Globus pallidus (tissue), 1 donor: ENCODE results near the gene BOLA2.
"Not testable (repeated sequence)": the region's sequence is repeated elsewhere in the genome, so short reads cannot be mapped to it uniquely, and the experiment has no call there.

ENCODE experiments used
- DNase-seq: peaks from one replicate; pipeline ENCODE4 v3.0.0-alpha.2; 2015; ENCODE audit warnings: low spot score

The BOLA2 gene

DNA sequence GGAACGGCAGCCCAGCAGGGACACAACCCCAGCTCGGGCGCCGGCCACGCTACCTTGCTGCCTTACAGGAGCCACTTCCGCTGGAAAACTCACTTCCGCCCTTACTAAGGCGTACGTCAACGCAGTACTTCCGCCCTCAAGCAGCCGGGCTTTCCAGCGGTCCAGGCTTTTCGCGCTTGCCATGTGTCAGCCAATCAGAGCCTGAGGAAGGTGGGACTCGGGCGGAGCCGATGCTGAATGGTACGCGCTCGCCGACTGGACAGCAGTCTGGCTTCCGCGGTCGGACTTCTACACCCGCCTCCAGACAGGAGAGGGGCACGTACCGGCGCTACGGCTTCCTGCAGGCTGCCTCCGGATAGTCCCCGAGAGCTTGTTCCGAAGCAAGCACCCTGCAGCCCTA, at the start of gene BOLA2, which contains the start of gene SLX1B:
Gene BOLA2, minus strand, starts transcription at position 83 of the 400 bp plus-strand sequence. CDS start 98 bp downstream, outside the sequence.
Gene SLX1B, plus strand, starts transcription at position 265 of the 400 bp plus-strand sequence.
- DNase-seq: not testable (repeated sequence)

DNA sequence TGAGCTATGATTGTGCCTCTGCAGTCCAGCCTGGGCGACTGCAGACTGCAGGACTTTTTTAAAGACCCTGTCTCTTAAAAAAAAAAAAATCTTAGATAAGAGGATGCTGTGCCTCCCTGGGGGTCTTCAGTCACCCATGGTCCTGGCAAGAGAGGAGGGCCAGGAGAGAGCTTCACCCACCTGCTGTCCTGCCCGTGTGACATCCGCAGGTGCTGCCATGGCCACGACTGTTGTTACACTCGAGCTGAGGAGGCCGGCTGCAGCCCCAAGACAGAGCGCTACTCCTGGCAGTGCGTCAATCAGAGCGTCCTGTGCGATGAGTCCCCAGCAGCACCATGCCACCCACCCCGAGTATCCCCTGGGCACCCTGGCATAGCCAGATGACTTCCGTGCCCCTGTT, 28.1 kb upstream of the BOLA2 start:
- DNase-seq: not testable (repeated sequence)

DNA sequence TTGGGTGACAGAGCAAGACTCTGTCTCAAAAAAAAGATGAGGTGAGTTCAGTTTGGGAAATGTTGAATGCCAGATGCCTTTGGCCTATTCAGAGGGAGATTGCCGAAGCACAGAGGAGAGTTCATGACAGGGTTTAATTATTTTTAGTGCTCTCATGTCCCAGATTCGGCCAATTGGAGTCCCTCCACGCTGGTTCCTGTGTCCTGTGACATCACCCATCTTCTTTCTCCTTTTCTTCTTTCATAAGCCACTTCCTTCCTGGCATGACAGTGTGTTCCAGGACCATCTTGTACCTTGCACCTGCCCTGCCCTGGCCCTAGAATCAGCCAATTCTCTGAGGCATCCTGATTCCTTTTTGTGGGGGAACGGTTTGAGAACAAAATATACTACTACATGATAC, 17.9 kb upstream of the BOLA2 start:
- DNase-seq: not testable (repeated sequence)

DNA sequence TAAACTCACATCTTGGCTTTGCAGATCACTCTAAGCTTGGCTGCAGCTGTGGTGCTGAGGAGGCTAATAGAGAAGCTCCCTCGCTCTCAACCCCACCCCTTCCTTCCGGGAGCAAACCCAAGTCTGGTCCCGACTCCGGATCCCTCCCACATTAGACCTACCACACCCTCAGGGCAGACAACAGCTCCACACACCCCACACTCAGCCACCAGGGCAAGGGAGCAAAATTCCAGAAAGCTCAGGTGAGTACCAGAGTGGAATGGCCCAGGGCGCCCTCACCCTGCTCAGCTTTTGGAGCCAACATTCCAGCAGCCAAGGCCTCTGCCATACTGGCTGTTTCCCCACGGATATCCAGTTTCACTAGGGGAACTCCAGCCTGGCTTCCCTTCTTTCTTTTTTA, 15.5 kb upstream of the BOLA2 start:
- not testable (repeated sequence) for DNase-seq

DNA sequence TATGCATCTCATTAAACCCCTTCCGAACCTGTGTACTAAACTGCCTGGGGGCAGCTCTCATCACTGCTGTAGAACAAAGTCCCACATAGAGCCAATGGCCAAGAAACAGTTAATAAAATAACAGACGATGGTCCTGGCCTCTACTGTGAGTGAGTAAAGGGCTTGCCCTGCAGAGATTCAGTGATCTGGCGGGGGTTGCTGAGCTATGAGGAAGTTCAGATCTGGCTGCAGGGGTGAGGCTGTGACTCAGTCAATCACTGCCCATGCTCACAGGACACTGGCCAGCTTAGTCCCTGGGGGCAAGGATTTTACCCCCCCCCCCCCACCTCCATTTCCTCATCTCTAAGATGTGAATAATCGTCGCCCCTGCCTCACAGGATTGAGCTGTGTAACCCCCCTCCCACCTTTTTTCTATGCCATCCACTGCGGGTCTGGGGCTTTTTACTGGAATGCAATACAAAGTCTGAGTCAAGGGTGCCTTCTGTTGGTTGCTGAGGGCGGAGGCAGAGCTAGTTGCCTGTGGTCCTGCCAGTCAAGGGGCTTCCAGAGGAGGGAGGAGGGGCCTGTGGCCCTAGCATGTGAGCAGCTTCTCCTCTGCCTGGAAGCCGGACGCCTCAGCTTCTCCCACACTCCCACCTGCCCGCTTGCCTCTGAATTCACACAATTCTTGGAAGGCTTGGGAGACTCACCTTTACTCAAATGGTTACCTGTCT, 13.7 kb upstream of the BOLA2 start:
- not testable (repeated sequence) for DNase-seq

DNA sequence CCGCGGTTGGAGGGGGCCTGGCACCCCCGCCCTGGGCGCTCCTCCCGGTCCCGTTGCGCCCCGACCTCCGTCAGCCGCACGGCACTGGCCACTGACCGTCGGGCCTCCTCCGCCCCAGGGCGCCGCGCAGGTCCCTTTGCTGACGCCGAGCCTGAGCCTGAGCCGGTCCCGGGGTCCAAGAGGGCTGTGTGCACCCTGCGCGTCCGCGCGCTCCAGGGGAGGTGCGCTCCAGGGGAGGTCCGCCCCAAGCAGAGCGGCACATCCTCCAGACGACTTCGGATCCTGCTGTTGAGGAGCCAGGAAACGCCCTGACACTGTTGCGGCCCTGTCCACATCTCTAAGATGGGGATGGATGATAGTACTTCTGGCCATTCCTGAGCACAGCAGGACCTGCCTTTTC, 12.8 kb upstream of the BOLA2 start:
- DNase-seq: not testable (repeated sequence)

DNA sequence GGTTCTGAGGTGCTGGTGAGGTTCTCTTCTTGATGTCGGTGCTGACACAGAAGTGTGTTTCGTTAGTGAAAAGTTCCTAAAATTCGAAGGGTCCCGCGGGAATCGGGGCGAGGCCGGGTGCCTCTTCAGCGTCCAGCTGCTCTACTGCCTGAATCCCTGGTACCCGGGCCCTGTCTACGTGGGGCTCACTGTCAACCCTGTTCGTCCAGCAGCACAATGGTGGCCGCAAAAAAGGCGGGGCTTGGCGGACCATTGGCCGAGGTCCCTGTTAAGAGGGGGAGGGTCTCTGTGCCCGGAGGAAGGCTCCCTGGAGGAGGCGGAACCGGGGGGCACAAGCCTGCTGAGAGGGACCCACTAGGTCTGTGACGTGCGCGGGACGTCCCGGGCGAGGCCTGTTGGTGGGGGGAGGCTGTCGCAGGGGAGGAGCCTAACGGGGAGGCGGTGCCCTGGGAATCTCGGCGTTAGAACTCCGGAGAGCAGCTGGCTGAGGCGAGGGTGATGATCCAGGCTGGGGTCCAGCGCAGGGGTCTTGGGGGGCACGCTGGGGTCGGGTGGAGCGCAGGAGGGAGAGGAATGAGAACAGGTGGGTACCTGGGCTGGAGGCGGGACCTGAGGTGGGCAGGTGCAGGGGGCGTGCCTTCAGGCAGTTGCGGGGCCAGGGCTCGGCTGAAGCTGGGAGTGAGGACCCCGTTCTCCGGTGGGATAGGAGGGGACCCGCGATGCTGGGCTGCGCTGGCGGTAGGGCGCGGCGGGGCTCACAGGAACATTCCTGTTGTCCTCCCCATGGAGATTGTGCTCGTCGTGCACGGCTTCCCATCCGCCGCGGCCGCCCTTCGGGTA, 12.1 kb upstream of the BOLA2 start:
- DNase-seq: not testable (repeated sequence)

DNA sequence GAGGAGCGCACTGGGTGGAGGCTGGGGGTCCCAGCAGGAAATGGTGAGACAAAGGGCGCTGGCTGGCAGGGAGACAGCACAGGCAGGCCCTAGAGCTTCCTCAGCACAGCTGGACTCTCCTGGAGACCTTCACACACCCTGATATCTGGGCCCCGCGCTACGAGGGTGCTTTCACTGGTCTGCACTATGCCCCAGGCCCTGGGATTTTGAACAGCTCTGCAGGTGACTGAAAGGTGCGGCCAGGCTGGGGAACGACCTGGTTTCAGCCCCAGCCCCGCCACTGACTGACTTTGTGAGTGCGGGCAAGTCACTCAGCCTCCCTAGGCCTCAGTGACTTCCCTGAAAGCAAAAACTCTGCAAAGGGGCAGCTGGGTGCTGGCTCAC, 6.5 kb upstream of the BOLA2 start:
- DNase-seq: not testable (repeated sequence)

DNA sequence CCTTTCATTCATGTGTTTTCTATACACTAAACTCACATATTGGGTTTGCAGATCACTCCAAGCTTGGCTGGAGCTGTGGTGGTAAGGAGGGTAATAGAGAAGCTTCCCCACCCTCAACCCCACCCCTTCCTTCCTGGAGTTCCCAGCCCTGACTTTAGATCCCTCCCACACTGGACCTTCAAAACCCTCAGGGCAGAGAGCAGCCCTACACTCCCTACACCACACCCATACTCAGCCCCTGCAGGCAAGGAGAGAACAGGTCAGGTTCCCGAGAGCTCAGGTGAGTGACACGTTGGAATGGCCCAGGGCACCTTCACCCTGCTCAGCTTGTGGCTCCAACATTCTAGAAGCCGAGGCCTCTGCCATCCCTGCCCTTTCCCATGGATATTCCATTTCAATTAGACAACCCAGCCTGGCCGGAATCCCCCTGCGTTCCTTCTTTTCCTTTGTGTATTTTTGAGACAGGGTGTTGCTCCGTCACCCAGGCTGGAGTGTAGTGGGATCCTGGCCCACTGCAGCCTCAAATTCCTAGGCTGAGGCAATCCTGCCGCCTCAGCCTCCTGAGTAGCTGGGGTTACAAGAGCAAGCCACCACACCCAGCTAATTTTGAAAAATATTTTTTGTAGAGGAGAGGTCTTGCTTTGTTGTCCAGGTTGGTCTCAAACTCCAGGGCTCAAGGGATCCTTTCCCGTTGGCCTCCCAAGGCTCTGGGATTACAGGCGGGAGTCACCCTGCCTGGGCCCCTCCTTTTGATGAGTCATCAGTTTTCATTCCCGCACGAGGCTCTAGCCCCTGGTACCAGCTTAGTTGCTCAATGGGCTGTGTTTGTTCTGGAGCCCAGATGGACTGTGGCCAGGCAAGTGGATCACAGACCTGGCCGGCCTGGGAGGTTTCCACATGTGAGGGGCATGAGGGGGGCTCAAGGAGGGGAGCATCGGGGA, 5.8 kb upstream of the BOLA2 start, which contains the start of gene SULT1A4:
Gene SULT1A4, plus strand, starts transcription at position 208 of the 941 bp plus-strand sequence. CDS start 1,473 bp downstream, outside the sequence.
- DNase-seq: not testable (repeated sequence)

DNA sequence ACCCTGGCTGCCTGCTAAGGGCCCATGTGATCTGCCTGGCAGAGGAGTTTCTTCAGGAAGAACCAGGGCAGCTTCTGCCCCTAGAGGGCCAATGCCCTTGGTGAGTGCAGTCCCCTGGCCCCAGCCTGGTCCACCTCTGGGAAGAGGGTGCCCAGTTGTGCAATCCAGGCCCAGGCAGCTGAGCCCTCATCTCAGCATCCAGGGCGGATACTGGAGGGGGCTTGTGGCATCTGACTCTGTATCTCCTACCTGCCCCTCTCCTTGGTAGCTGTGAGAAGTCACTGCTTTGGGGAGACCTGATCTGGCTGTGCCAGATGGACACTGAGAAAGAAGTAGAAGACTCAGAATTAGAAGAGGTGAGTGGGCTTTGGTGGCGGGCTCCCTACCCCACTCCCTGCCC, 3.5 kb upstream of the BOLA2 start:
- DNase-seq: not testable (repeated sequence)

DNA sequence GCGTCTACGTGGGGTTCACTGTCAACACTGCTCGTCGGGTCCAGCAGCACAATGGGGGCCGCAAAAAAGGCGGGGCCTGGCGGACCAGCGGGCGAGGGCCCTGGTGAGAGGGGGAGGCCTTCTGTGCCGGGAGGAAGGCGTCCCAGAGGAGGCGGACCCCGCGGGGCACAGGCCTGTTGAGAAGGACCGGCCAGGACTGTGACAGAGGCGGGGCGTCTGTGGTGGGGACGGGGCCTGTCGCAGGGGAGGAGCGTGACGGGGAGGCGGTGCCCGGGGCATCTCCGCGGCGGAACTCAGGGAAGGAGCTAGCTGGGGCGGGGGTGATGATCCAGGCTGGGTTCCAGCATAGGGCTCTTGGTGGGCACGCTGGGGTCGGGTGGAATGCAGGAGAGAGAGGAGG, 677 bp upstream of the BOLA2 start:
- not testable (repeated sequence) for DNase-seq

DNA sequence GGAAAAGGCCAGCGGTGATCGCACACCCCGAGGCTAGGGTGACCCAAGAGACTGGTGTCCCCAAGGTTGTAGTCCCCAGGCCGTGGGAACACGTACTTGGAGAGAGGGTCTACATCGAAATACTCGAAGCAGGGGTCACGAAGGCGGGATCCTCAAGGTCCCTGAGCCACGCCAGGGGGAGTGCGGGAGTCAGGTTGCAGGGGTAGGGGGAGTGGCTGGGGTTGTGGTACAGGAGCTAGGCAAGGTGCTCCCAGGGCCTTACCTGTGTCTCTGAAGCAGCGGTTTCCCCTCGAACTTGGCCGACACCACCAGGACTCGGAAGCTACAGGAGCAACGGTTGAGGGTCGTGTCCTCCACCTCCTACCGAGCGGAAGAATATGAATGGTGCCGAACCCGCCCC, 397 bp downstream of the BOLA2 start:
- not testable (repeated sequence) for DNase-seq

DNA sequence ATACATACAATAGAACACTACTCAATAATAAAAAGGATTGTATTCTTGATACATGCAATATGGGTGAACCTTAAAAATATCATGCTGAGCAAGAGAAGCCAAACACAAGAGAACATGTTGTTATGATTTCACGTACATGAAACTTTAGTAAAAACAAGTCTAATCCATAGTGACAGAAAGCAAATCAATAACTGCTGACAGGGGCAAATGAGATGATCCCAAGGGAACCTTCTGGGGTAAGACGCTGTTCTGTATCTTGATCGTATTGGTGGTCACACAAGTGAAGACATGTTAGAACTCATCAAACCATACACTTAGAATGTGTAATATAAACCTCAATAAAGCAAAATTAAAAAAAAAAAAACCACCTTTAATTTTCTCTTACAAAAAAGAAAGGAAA, 28.8 kb downstream of the BOLA2 start:
- DNase-seq: not testable (repeated sequence)

DNA sequence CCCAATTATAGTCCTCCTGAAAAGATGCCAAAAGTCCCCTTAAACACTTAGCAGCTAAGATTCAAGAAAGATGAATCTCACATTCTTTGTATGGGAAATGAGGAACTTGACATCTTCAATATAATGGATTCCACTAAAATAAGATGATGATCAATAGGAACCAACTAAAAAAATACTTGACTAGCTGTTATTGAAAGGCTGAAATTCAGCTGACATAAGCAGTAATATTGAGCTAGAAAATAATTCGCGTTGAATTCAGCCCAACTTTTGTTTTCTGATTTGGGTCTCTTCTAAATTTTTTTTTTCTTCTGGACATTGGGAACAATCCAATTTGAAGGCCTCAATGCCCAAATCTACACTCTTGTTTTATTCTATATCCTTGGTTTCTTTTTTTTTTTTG, 30.6 kb downstream of the BOLA2 start:
- DNase-seq: not testable (repeated sequence)

DNA sequence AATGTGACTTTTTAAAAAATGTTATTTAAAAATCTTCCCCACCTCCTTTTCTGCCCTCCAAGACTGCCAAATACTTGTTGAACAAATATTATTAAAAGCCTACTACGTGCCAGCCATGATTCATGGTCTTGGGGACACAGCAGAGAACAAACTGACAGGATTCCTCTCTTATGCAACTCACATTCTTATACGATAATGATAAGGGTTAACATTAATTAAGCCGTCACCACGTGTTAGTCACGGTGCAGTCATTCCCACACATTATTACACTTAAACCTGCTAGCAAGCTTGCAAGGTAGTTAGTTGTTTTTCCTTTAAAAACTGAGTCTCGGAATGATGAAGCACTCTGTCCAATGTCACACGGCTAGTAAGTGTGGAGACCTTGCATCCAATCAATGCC, 48.9 kb downstream of the BOLA2 start:
- not testable (repeated sequence) for DNase-seq
